ENCODE results near the gene QSOX2. TPM values are rescaled to one million over a fixed set of nuclear protein-coding genes. Genes with fewer than 3 reads are reported as not detected.

QSOX2 gene
- total RNA-seq, 1 donor from 2014 or later = 6.1 TPM

- Histone ChIP-seq H3K4me3 (no peak overlapping the region), H3K4me1 (no peaks in the 10 kb centered on the region), H3K9me3 (no peaks in the 10 kb centered on the region), H3K27me3 (no peaks in the 10 kb centered on the region), H3K27ac (no peak overlapping the region), H3K36me3 (no peaks in the 10 kb centered on the region)
- TF ChIP-seq POLR2A (IDR thresholded peaks at IDR 0.05) (no peak), POLR2AphosphoS5 (IDR thresholded peaks at IDR 0.05; ENCODE audit: insufficient read depth in 1 of 2, low read depth in 1 of 2) (no peak), CTCF (IDR thresholded peaks at IDR 0.05) (no peak)
- DNase-seq (ENCODE audit: extremely low spot score in 2 of 2) = no peak
- intact Hi-C loops (cut with DNase I) = no loop called here
These were observed 29.4 kb upstream of the QSOX2 start for GRCh38 chr9:136274786-136275654.

- Histone ChIP-seq H3K4me1 (no peaks in the 10 kb centered on the region), H3K36me3 (no peaks in the 10 kb centered on the region), H3K9me3 (no peaks in the 10 kb centered on the region), H3K27ac (no peak overlapping the region), H3K4me3 (no peak overlapping the region), H3K27me3 (no peaks in the 10 kb centered on the region)
- DNase-seq (ENCODE audit: extremely low spot score in 2 of 2) = no peak
- intact Hi-C loops (cut with DNase I) = no loop called here
- TF ChIP-seq POLR2AphosphoS5 (IDR thresholded peaks at IDR 0.05; ENCODE audit: insufficient read depth in 1 of 2, low read depth in 1 of 2) (no peak), CTCF (IDR thresholded peaks at IDR 0.05) (no peak), POLR2A (IDR thresholded peaks at IDR 0.05) (no peak)
These were observed 28.5 kb upstream of the QSOX2 start for GRCh38 chr9:136273921-136274785.

GRCh38 chr9:136273244-136273865 lies 27.7 kb upstream of the QSOX2 start:
- DNase-seq (ENCODE audit: extremely low spot score in 2 of 2) = no peak
- no peaks in the 10 kb centered on the region for H3K4me1 ChIP-seq
- intact Hi-C loops (cut with DNase I) = no loop called here
- H3K27me3 ChIP-seq = no peaks in the 10 kb centered on the region
- TF ChIP-seq POLR2A (IDR thresholded peaks at IDR 0.05) (no peak), CTCF (IDR thresholded peaks at IDR 0.05) (no peak), POLR2AphosphoS5 (IDR thresholded peaks at IDR 0.05; ENCODE audit: insufficient read depth in 1 of 2, low read depth in 1 of 2) (no peak)
- no peaks in the 10 kb centered on the region for H3K36me3 ChIP-seq
- no peaks in the 10 kb centered on the region for H3K9me3 ChIP-seq
- H3K4me3 ChIP-seq = no peak overlapping the region
- H3K27ac ChIP-seq = no peak overlapping the region

GRCh38 chr9:136270173-136270705 lies 24.6 kb upstream of the QSOX2 start:
- H3K4me1 ChIP-seq = peaks cover 7% of the 10 kb centered on the region
- no peak for DNase-seq (ENCODE audit: extremely low spot score in 2 of 2)
- TF ChIP-seq CTCF (IDR thresholded peaks at IDR 0.05) = no peak
- TF ChIP-seq POLR2AphosphoS5 (IDR thresholded peaks at IDR 0.05; ENCODE audit: insufficient read depth in 1 of 2, low read depth in 1 of 2) = no peak
- no peak for TF ChIP-seq POLR2A (IDR thresholded peaks at IDR 0.05)
- intact Hi-C loops (cut with DNase I) = no loop called here
- no peaks in the 10 kb centered on the region for H3K36me3 ChIP-seq
- H3K4me3 ChIP-seq = no peak overlapping the region
- no peaks in the 10 kb centered on the region for H3K9me3 ChIP-seq
- no peak overlapping the region for H3K27ac ChIP-seq
- H3K27me3 ChIP-seq = no peaks in the 10 kb centered on the region
